ENCODE data around the gene BRD7. TPM values are rescaled to one million over a fixed set of nuclear protein-coding genes. Genes with fewer than 3 reads are reported as not detected.

Gene BRD7
- total RNA-seq, 2 donors from 2014 or later = 28.0 to 28.9 TPM

DNA sequence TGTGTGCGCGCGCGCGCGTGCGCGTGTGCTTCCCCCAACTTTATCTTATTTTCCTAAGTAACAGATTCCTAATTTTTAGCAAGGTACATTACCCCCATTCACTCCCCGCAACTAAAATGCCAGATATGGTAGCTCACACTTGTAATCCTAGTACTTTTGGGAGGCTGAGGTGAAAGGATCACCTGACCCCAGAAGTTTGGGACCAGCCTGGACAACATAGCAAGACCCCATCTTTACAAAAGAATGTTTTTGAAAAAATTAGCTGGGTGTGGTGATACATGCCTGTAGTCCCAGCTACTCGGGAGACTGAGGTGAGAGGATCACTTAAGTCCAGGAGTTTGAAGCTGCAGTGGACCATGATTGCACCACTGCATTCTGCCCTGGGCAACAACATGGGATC is 5.1 kb downstream of the BRD7 start:
- Histone ChIP-seq H3K36me3 (peaks cover 12% of the 10 kb centered on the region), H3K27me3 (no peaks in the 10 kb centered on the region), H3K4me1 (peaks cover 0 to 46% of the 10 kb centered on the region in 2 donors), H3K4me3 (no peak overlapping the region), H3K9me3 (no peaks in the 10 kb centered on the region), H3K27ac (no peak overlapping the region)
- no peak for DNase-seq (ENCODE audit: low spot score)
- TF ChIP-seq, protein P1, sequence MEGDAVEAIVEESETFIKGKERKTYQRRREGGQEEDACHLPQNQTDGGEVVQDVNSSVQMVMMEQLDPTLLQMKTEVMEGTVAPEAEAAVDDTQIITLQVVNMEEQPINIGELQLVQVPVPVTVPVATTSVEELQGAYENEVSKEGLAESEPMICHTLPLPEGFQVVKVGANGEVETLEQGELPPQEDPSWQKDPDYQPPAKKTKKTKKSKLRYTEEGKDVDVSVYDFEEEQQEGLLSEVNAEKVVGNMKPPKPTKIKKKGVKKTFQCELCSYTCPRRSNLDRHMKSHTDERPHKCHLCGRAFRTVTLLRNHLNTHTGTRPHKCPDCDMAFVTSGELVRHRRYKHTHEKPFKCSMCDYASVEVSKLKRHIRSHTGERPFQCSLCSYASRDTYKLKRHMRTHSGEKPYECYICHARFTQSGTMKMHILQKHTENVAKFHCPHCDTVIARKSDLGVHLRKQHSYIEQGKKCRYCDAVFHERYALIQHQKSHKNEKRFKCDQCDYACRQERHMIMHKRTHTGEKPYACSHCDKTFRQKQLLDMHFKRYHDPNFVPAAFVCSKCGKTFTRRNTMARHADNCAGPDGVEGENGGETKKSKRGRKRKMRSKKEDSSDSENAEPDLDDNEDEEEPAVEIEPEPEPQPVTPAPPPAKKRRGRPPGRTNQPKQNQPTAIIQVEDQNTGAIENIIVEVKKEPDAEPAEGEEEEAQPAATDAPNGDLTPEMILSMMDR (IDR thresholded peaks at IDR 0.05) = no peak

DNA sequence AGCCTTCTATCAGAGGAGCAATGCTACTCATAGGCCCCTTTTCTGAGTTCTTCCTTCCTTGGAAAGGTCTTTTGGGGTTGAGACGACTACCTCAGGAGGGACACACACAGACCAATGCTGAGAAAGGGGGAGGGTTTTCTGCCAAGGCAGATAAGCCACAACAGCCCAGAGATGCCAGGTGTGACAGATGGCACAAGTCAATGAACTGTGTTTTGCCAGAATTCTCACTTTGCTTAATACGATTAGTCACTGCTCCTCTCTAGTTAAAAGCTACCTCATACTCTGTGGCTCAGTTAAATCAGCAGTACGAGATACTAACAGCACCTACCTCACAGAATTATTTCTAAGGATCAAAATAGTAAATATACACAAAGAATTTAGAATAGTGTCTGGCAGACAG is 8.0 kb downstream of the BRD7 start:
- no peak overlapping the region for H3K4me3 ChIP-seq
- TF ChIP-seq, protein P1 (IDR thresholded peaks at IDR 0.05) = no peak
- H3K27ac ChIP-seq = no peak overlapping the region
- peaks cover 0 to 23% of the 10 kb centered on the region in 2 donors for H3K4me1 ChIP-seq
- H3K36me3 ChIP-seq = peaks cover 12% of the 10 kb centered on the region
- DNase-seq (ENCODE audit: low spot score) = no peak
- H3K27me3 ChIP-seq = no peaks in the 10 kb centered on the region
- no peaks in the 10 kb centered on the region for H3K9me3 ChIP-seq

DNA sequence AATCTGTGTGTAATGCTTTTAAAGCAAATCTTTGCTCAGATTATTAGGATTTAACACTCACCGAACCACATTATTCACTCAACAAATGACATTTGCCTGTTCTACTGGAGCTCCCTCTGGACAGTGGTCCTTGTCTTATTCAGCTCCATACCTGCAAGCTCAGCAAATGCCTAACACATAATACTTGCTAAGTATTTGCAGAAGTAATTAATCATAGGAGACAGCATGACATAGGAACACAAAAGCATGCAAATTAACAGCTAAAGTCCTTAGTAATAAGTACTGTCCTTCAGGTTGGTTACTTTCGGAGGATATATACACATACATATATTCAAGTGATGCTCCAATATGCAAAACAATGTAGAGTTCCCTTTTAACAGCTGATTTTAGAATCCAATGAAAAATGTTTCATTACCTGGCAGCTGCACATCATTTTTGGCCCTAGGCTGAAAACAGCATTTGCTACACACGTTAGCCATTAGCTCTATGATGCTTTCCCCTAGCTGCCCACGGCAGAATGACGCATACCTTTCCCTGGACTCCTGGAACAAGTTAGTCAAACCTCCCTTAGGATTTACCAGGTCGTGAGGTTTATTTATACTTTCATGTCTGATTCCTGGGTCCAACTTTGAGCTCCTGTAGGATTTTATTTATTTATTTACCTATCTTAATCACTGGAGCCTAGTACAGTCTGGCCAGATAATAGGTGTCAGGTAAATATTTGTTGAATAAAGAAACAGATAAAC is 8.6 kb downstream of the BRD7 start:
- Histone ChIP-seq H3K27me3 (no peaks in the 10 kb centered on the region), H3K36me3 (peaks cover 12% of the 10 kb centered on the region), H3K27ac (no peak overlapping the region)

DNA sequence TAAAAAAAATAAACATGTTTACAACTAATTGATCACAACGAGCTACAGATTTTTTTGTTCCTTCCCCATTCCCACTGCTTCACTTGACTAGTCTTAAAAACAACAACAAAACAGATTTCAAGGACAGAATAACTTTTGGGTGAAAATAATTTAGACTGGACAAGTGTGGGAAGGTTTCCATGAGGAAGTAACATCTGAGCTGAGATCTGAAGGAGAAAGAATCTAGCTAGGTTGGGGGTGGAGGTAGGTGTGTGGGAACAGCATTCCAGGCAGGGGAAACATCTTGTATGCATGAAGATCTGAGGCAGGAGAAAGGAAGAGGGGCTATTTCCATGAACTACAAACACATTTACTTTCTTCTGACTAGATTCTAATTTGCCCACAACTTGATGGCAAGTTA is 9.2 kb downstream of the BRD7 start:
- H3K36me3 ChIP-seq = peaks cover 12% of the 10 kb centered on the region
- H3K4me1 ChIP-seq = peaks cover 0 to 21% of the 10 kb centered on the region in 2 donors
- TF ChIP-seq, protein P1 (IDR thresholded peaks at IDR 0.05) = no peak
- H3K27ac ChIP-seq = no peak overlapping the region
- H3K4me3 ChIP-seq = no peak overlapping the region
- no peaks in the 10 kb centered on the region for H3K9me3 ChIP-seq
- no peak for DNase-seq (ENCODE audit: low spot score)
- H3K27me3 ChIP-seq = no peaks in the 10 kb centered on the region

More for the DNA sequence above, 8.6 kb downstream of the BRD7 start:
- TF ChIP-seq, protein P1 (IDR thresholded peaks at IDR 0.05) = no peak
- no peaks in the 10 kb centered on the region for H3K9me3 ChIP-seq
- peaks cover 0 to 20% of the 10 kb centered on the region in 2 donors for H3K4me1 ChIP-seq
- H3K4me3 ChIP-seq = no peak overlapping the region
- no peak for DNase-seq (ENCODE audit: low spot score)

DNA sequence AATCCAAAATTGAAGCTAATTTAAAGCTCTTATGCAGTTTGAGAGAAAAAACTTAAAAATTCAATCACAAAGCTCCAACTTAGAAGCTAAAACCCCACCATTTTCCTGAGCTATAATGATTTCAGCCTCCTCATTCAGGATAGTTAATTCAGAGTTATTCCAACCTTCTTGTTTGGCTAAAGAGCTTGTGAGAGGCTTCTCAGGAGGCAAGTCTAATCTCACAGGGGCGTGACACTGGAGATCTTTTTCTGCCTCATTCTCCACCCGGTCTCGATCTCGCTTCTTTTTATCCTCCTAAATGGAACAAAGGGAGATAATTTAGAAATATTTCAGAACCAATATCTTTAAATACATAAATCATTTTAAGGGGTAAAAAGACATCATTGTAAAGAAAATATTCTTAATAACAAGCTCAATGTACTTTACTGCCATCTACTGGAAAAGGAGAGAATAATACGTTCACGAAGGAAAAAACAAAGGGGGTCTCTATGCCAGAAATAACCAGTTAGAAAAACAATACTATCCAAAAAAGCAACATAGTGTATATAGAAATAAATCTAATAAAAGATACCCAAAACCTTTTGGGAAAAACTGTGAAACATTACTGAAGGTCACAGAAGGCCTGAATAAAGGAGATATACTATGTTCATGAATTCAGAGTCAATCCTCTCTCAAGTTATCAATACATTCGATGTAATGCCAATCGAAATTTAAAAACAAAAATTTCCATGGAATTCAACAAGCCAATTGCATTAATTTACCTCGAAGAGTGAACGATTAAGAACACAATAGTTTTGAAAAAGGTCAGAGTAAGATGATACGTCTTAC is 13.9 kb downstream of the BRD7 start:
- no peak overlapping the region for H3K27ac ChIP-seq
- no peaks in the 10 kb centered on the region for H3K27me3 ChIP-seq
- peaks cover 22% of the 10 kb centered on the region for H3K36me3 ChIP-seq
- no peak overlapping the region for H3K4me3 ChIP-seq
- H3K4me1 ChIP-seq = peaks cover 0 to 9% of the 10 kb centered on the region in 2 donors
- TF ChIP-seq, protein P1 (IDR thresholded peaks at IDR 0.05) = peak; percentile 39 to 67
- no peak for DNase-seq (ENCODE audit: low spot score)
- no peaks in the 10 kb centered on the region for H3K9me3 ChIP-seq

Data from right atrium auricular region (tissue), 2 donors.